Measurements from ENCODE around the gene C16orf87. TPM values are rescaled to one million over a fixed set of nuclear protein-coding genes. Genes with fewer than 3 reads are reported as not detected.

C16orf87 gene
- total RNA-seq, 1 experiment from 2014 or later: 27.1 TPM

DNA sequence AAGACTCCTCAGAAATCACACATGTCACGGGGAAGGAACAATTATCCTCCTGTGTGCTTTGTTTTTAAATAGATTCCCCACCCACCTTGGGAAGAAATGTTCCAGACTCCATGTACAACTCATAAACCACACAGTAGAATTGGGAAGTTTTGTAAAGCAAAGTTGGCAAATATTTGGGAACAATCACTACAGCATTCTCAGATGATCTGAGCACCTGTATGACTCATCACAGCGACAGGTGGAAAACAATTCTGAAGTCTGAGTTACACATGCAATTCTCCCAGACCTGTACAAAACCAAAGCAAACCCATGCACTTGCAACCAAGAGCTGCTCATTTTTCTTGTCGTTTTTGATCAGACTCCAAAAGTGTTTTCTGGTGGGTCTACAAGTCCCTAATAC lies 68.4 kb downstream of the C16orf87 start:
- Histone ChIP-seq H3K36me3 (ENCODE audit: insufficient read depth, low read length, poor library complexity, severe bottlenecking) (no peaks in the 10 kb centered on the region), H3K4me3 (ENCODE audit: low read depth, low read length, poor library complexity, severe bottlenecking) (no peak overlapping the region), H3K9me3 (ENCODE audit: low read depth, low read length, poor library complexity, severe bottlenecking) (no peaks in the 10 kb centered on the region), H3K4me1 (ENCODE audit: insufficient read depth, low read length, poor library complexity, severe bottlenecking) (no peaks in the 10 kb centered on the region), H3K27ac (ENCODE audit: low read depth, low read length, poor library complexity, severe bottlenecking) (no peak overlapping the region), H3K27me3 (replicated peaks; ENCODE audit: insufficient read depth, low read depth, low read length, poor library complexity) (no peaks in the 10 kb centered on the region)
- no TSS peak for BruUV-seq (replicated peaks)
- CTCF ChIA-PET: no interaction called here
- TF ChIP-seq EZH2 (IDR thresholded peaks at IDR 0.05; ENCODE audit: borderline replicate concordance, low read depth, low read length, poor library complexity, severe bottlenecking): no peak
- TF ChIP-seq, protein P1, sequence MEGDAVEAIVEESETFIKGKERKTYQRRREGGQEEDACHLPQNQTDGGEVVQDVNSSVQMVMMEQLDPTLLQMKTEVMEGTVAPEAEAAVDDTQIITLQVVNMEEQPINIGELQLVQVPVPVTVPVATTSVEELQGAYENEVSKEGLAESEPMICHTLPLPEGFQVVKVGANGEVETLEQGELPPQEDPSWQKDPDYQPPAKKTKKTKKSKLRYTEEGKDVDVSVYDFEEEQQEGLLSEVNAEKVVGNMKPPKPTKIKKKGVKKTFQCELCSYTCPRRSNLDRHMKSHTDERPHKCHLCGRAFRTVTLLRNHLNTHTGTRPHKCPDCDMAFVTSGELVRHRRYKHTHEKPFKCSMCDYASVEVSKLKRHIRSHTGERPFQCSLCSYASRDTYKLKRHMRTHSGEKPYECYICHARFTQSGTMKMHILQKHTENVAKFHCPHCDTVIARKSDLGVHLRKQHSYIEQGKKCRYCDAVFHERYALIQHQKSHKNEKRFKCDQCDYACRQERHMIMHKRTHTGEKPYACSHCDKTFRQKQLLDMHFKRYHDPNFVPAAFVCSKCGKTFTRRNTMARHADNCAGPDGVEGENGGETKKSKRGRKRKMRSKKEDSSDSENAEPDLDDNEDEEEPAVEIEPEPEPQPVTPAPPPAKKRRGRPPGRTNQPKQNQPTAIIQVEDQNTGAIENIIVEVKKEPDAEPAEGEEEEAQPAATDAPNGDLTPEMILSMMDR (conservative IDR thresholded peaks at IDR 0.05; ENCODE audit: low read depth, low read length): no peak
- intact Hi-C loops (cut with micrococcal nuclease; ENCODE audit: unreplicated experiment): no loop called here
- POLR2A ChIA-PET (ENCODE audit: low non-redundant PET): no interaction called here
- DNase-seq (ENCODE audit: low spot score): no peak

- Histone ChIP-seq H3K4me3 (ENCODE audit: low read depth, low read length, poor library complexity, severe bottlenecking) (no peak overlapping the region), H3K36me3 (ENCODE audit: insufficient read depth, low read length, poor library complexity, severe bottlenecking) (no peaks in the 10 kb centered on the region), H3K27ac (ENCODE audit: low read depth, low read length, poor library complexity, severe bottlenecking) (no peak overlapping the region), H3K9me3 (ENCODE audit: low read depth, low read length, poor library complexity, severe bottlenecking) (no peaks in the 10 kb centered on the region), H3K27me3 (replicated peaks; ENCODE audit: insufficient read depth, low read depth, low read length, poor library complexity) (no peaks in the 10 kb centered on the region), H3K4me1 (ENCODE audit: insufficient read depth, low read length, poor library complexity, severe bottlenecking) (no peaks in the 10 kb centered on the region)
- DNase-seq (ENCODE audit: low spot score): no peak
- TF ChIP-seq EZH2 (IDR thresholded peaks at IDR 0.05; ENCODE audit: borderline replicate concordance, low read depth, low read length, poor library complexity, severe bottlenecking): no peak
- TF ChIP-seq, protein P1 (conservative IDR thresholded peaks at IDR 0.05; ENCODE audit: low read depth, low read length): no peak
- POLR2A ChIA-PET (ENCODE audit: low non-redundant PET): no interaction called here
- CTCF ChIA-PET: no interaction called here
- no TSS peak for BruUV-seq (replicated peaks)
- intact Hi-C loops (cut with micrococcal nuclease; ENCODE audit: unreplicated experiment): no loop called here
Measured at GRCh38 chr16:46759309-46759708, 71.7 kb downstream of the C16orf87 start.

- H3K36me3 ChIP-seq (ENCODE audit: insufficient read depth, low read length, poor library complexity, severe bottlenecking): no peaks in the 10 kb centered on the region
- BruUV-seq (replicated peaks): no TSS peak
- H3K27me3 ChIP-seq (replicated peaks; ENCODE audit: insufficient read depth, low read depth, low read length, poor library complexity): no peaks in the 10 kb centered on the region
- no peak overlapping the region for H3K4me3 ChIP-seq (ENCODE audit: low read depth, low read length, poor library complexity, severe bottlenecking)
- ChIA-PET POLR2A (ENCODE audit: low non-redundant PET) (no interaction called here), CTCF (interaction anchor here (0.6 kb wide), 1 partner anchor 127 kb away, joined by 3 read pairs; no protein-coding TSS in a partner anchor)
- no peaks in the 10 kb centered on the region for H3K9me3 ChIP-seq (ENCODE audit: low read depth, low read length, poor library complexity, severe bottlenecking)
- H3K27ac ChIP-seq (ENCODE audit: low read depth, low read length, poor library complexity, severe bottlenecking): no peak overlapping the region
- TF ChIP-seq, protein P1 (conservative IDR thresholded peaks at IDR 0.05; ENCODE audit: low read depth, low read length): no peak
- no peak for TF ChIP-seq EZH2 (IDR thresholded peaks at IDR 0.05; ENCODE audit: borderline replicate concordance, low read depth, low read length, poor library complexity, severe bottlenecking)
- no peaks in the 10 kb centered on the region for H3K4me1 ChIP-seq (ENCODE audit: insufficient read depth, low read length, poor library complexity, severe bottlenecking)
- DNase-seq (ENCODE audit: low spot score): no peak
- intact Hi-C loops (cut with micrococcal nuclease; ENCODE audit: unreplicated experiment): no loop called here
Measured at GRCh38 chr16:46757339-46758050, 73.5 kb downstream of the C16orf87 start.

Data from A673 (cell line).